NCI-H69 (cell line): ENCODE results near the gene TFRC.
A peak's percentile ranks its signal among the peaks of the same experiment; 100 is the strongest.
"Not testable (repeated sequence)": the region's sequence is repeated elsewhere in the genome, so short reads cannot be mapped to it uniquely, and the experiment has no call there.

Experiments
- DNase-seq: peaks from one replicate; lab custom pipeline; 2025; lab: John Stamatoyannopoulos, UW

TFRC gene

GRCh38 chr3:196081002-196081833, 672 bp downstream of the TFRC start:
- peak; percentile 87 for DNase-seq

- peak; percentile 12 for DNase-seq
Observed at GRCh38 chr3:196080101-196080846, 1.6 kb downstream of the TFRC start.

- DNase-seq = no peak
Observed at GRCh38 chr3:196079682-196080081, 2.2 kb downstream of the TFRC start.

- DNase-seq = no peak
Observed at GRCh38 chr3:196075013-196075412, 6.9 kb downstream of the TFRC start.

- peak; percentile 62 for DNase-seq
Observed at GRCh38 chr3:196073255-196073753, 8.6 kb downstream of the TFRC start.

GRCh38 chr3:196072313-196072712, 9.6 kb downstream of the TFRC start:
- DNase-seq = no peak

GRCh38 chr3:196068812-196069211, 13.1 kb downstream of the TFRC start:
- not testable (repeated sequence) for DNase-seq

GRCh38 chr3:196067439-196067838, 14.5 kb downstream of the TFRC start:
- DNase-seq = no peak

- no peak for DNase-seq
Observed at GRCh38 chr3:196063971-196064370, 17.9 kb downstream of the TFRC start.

- no peak for DNase-seq
Observed at GRCh38 chr3:196063456-196063855, 18.4 kb downstream of the TFRC start.

GRCh38 chr3:196063049-196063448, 18.8 kb downstream of the TFRC start:
- no peak for DNase-seq

- no peak for DNase-seq
Observed at GRCh38 chr3:196060834-196061233, 21.1 kb downstream of the TFRC start.

GRCh38 chr3:196057760-196058331, 24.0 kb downstream of the TFRC start:
- no peak for DNase-seq

- not testable (repeated sequence) for DNase-seq
Observed at GRCh38 chr3:196056371-196056770, 25.5 kb downstream of the TFRC start.

- peak; percentile 18 for DNase-seq
Observed at GRCh38 chr3:196055683-196056270, 26.1 kb downstream of the TFRC start.

GRCh38 chr3:196055240-196055639, 26.6 kb downstream of the TFRC start:
- DNase-seq = no peak

- no peak for DNase-seq
Observed at GRCh38 chr3:196054661-196055060, 27.2 kb downstream of the TFRC start.

- DNase-seq = no peak
Observed at GRCh38 chr3:196053487-196053886, 28.4 kb downstream of the TFRC start.

GRCh38 chr3:196051282-196052076, 30.4 kb downstream of the TFRC start:
- no peak for DNase-seq

GRCh38 chr3:196050597-196050996, 31.3 kb downstream of the TFRC start:
- DNase-seq = no peak

- DNase-seq = no peak
Observed at GRCh38 chr3:196049653-196050052, 32.2 kb downstream of the TFRC start.
